Activated gamma-delta T cell treated with Interleukin-2 at 50 U/mL for 16 hours (primary cell): Measurements from ENCODE around the gene RNF167.

Experiments used
- DNase-seq: peaks from one replicate; pipeline ENCODE4 v3.0.0-alpha.2; 2020

Gene RNF167

GRCh38 chr17:4986951-4987766 is 47.1 kb downstream of the RNF167 start, which contains the start of gene CAMTA2:
Gene CAMTA2, minus strand, starts transcription at chr17:4987675. Its CDS starts 1,453 bp downstream, at chr17:4986222.
- DNase-seq: peak; percentile 87

GRCh38 chr17:4987767-4988567 is 47.9 kb downstream of the RNF167 start:
- no peak for DNase-seq

GRCh38 chr17:4994081-4994595 is 54.1 kb downstream of the RNF167 start:
- no peak for DNase-seq
